Vagina (tissue), 2 donors: Measurements from ENCODE around the gene PCCB. TPM values are rescaled to one million over a fixed set of nuclear protein-coding genes. Genes with fewer than 3 reads are reported as not detected.

Source experiments
- DNase-seq, 2 donors: peaks; one replicate each; pipeline ENCODE4 v3.0.0-alpha.2; 2017; ENCODE audit errors: extremely low spot score in 2 of 2
- H3K27ac ChIP-seq: fragments of 200-600 bp; sonication (generic); one replicate; pipeline ENCODE4 v1.5.1; 2019
- H3K27me3 ChIP-seq: fragments of 200-600 bp; sonication (generic); one replicate; pipeline ENCODE4 v1.5.1; 2019
- H3K36me3 ChIP-seq, 2 donors: fragments of 200-600 bp; sonication (generic); one replicate each; pipeline ENCODE4 v1.5.1; 2017 to 2019
- H3K4me1 ChIP-seq: fragments of 200-600 bp; sonication (generic); one replicate; pipeline ENCODE4 v1.5.1; 2019
- H3K4me3 ChIP-seq, 2 donors: fragments of 200-600 bp; sonication (generic); 1 replicate in 1 of 2; 2 replicates in 1 of 2; pipeline ENCODE4 v1.5.1; 2016 to 2019
- H3K9me3 ChIP-seq: fragments of 200-600 bp; sonication (generic); one replicate; pipeline ENCODE4 v1.5.1; 2019
- CTCF ChIP-seq, 3 experiments: fragments of 450-650 bp in 2 of 3; fragments of 200-600 bp in 1 of 3; sonication (generic) in 1 of 3; IDR thresholded peaks; one replicate each; pipeline ENCODE4 v1.5.1; 2017 to 2019; ENCODE audit warnings: antibody characterized with exemption in 3 of 3, mild to moderate bottlenecking in 2 of 3, moderate library complexity in 2 of 3
- POLR2A ChIP-seq, 2 donors: fragments of 450-650 bp; IDR thresholded peaks; one replicate each; pipeline ENCODE4 v1.6.1; 2017; ENCODE audit warnings: antibody characterized with exemption in 2 of 2, mild to moderate bottlenecking in 2 of 2, moderate library complexity in 2 of 2
- POLR2AphosphoS5 ChIP-seq, 2 donors: sonication (generic); formaldehyde crosslinking; IDR thresholded peaks; one replicate each; pipeline ENCODE4 v1.9.0; 2017; ENCODE audit warnings: antibody characterized with exemption in 2 of 2, mild to moderate bottlenecking in 2 of 2, low read depth in 1 of 2; ENCODE audit not compliant: insufficient read depth in 1 of 2
- intact Hi-C: fragments of 100-400 bp; cut with DNase I; formaldehyde crosslinking; loops from one replicate; pipeline ENCODE4 v1.15.1; 2023
- total RNA-seq: library from RNA; depleted of rRNA; stranded (reverse); fragments of >200 nt; gene quantifications from one replicate; pipeline ENCODE4 v1.2.3, GENCODE V29; 2016

PCCB gene
- total RNA-seq, 1 donor from 2014 or later, result 16.7 TPM

GRCh38 chr3:136327671-136328070 lies 77.5 kb downstream of the PCCB start:
- Histone ChIP-seq H3K27me3 (no peaks in the 10 kb centered on the region), H3K4me1 (no peaks in the 10 kb centered on the region), H3K36me3 (peaks cover 0 to 34% of the 10 kb centered on the region in 2 donors), H3K4me3 (no peak overlapping the region), H3K27ac (no peak overlapping the region), H3K9me3 (no peaks in the 10 kb centered on the region)
- intact Hi-C loops, result no loop called here
- no peak for TF ChIP-seq POLR2A (IDR thresholded peaks at IDR 0.05)
- no peak for TF ChIP-seq CTCF (IDR thresholded peaks at IDR 0.05)
- no peak for TF ChIP-seq POLR2AphosphoS5 (IDR thresholded peaks at IDR 0.05; ENCODE audit: insufficient read depth in 1 of 2, low read depth in 1 of 2)
- DNase-seq, result no peak

- no peak overlapping the region for H3K4me3 ChIP-seq
- no peaks in the 10 kb centered on the region for H3K9me3 ChIP-seq
- no peaks in the 10 kb centered on the region for H3K4me1 ChIP-seq
- DNase-seq, result no peak
- intact Hi-C loops, result no loop called here
- H3K36me3 ChIP-seq, result peaks cover 0 to 30% of the 10 kb centered on the region in 2 donors
- TF ChIP-seq POLR2A (IDR thresholded peaks at IDR 0.05), result no peak
- no peak for TF ChIP-seq POLR2AphosphoS5 (IDR thresholded peaks at IDR 0.05; ENCODE audit: insufficient read depth in 1 of 2, low read depth in 1 of 2)
- TF ChIP-seq CTCF (IDR thresholded peaks at IDR 0.05), result no peak
- no peaks in the 10 kb centered on the region for H3K27me3 ChIP-seq
- H3K27ac ChIP-seq, result no peak overlapping the region
Observed at GRCh38 chr3:136329593-136329992, 79.5 kb downstream of the PCCB start.

GRCh38 chr3:136330900-136331299 lies 80.8 kb downstream of the PCCB start:
- H3K27ac ChIP-seq, result no peak overlapping the region
- intact Hi-C loops, result no loop called here
- TF ChIP-seq CTCF (IDR thresholded peaks at IDR 0.05), result no peak
- no peaks in the 10 kb centered on the region for H3K4me1 ChIP-seq
- no peak for DNase-seq
- no peaks in the 10 kb centered on the region for H3K27me3 ChIP-seq
- no peaks in the 10 kb centered on the region for H3K9me3 ChIP-seq
- H3K36me3 ChIP-seq, result peaks cover 0 to 30% of the 10 kb centered on the region in 2 donors
- no peak overlapping the region for H3K4me3 ChIP-seq

GRCh38 chr3:136332302-136332701 lies 82.2 kb downstream of the PCCB start:
- TF ChIP-seq CTCF (IDR thresholded peaks at IDR 0.05) (no peak), POLR2A (IDR thresholded peaks at IDR 0.05) (no peak), POLR2AphosphoS5 (IDR thresholded peaks at IDR 0.05; ENCODE audit: insufficient read depth in 1 of 2, low read depth in 1 of 2) (no peak)
- Histone ChIP-seq H3K4me3 (no peak overlapping the region), H3K36me3 (peaks cover 0 to 22% of the 10 kb centered on the region in 2 donors), H3K4me1 (no peaks in the 10 kb centered on the region), H3K27me3 (no peaks in the 10 kb centered on the region), H3K27ac (no peak overlapping the region), H3K9me3 (no peaks in the 10 kb centered on the region)
- DNase-seq, result no peak
- intact Hi-C loops, result no loop called here

GRCh38 chr3:136332776-136333175 lies 82.6 kb downstream of the PCCB start:
- Histone ChIP-seq H3K36me3 (peaks cover 0 to 22% of the 10 kb centered on the region in 2 donors), H3K27me3 (no peaks in the 10 kb centered on the region), H3K4me3 (no peak overlapping the region), H3K27ac (no peak overlapping the region), H3K4me1 (no peaks in the 10 kb centered on the region), H3K9me3 (no peaks in the 10 kb centered on the region)
- no peak for TF ChIP-seq POLR2AphosphoS5 (IDR thresholded peaks at IDR 0.05; ENCODE audit: insufficient read depth in 1 of 2, low read depth in 1 of 2)
- TF ChIP-seq CTCF (IDR thresholded peaks at IDR 0.05), result no peak
- no peak for TF ChIP-seq POLR2A (IDR thresholded peaks at IDR 0.05)
- intact Hi-C loops, result no loop called here
- no peak for DNase-seq
